Rectal smooth muscle tissue (tissue), 1 donor: ENCODE measurements around the gene PLEKHG4B.

Source experiments
- H3K27ac ChIP-seq: one replicate; pipeline ENCODE4 v1.7.0; 2013; ENCODE audit warnings: low read depth, low read length, inconsistent platforms
- H3K27me3 ChIP-seq: one replicate; pipeline ENCODE4 v1.7.0; 2013; ENCODE audit warnings: low read length; ENCODE audit not compliant: control insufficient read depth, insufficient read depth
- H3K36me3 ChIP-seq: one replicate; pipeline ENCODE4 v1.7.0; 2013; ENCODE audit warnings: low read length; ENCODE audit not compliant: control insufficient read depth, insufficient read depth
- H3K4me1 ChIP-seq: one replicate; pipeline ENCODE4 v1.7.0; 2013; ENCODE audit warnings: low read length; ENCODE audit not compliant: control insufficient read depth, insufficient read depth
- H3K4me3 ChIP-seq: one replicate; pipeline ENCODE4 v1.7.0; 2013; ENCODE audit warnings: low read length
- H3K9ac ChIP-seq: one replicate; pipeline ENCODE4 v1.7.0; 2013; ENCODE audit warnings: low read length

Gene PLEKHG4B

DNA sequence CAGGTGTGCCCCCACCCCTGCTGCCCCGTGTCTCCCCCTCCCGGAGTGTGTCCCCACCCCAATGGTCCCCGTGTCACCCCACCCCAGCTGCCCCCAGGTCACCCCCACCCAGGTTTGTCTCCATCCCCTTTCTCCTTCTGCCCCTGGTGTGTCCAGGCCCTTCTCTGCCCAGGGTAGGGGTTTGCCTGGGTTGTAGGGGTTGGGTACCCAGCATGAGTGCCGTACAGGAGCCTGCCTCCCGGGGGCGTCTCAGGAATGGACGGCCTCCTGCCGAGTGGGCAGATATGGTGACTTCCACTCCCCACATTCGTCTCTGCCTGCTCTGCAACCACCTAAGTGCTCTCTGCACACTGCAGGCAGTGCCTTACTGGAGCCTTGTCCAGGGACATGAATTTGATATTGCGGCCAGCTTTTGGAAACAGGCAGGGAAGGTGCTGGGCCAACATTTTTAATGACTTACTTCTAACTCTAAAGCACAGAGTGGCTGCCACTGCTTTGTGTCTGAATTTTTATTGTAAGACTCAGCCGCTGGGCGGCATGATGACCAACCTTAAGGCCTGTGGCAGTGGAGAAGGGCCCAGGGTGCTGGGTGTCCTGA, 106.0 kb downstream of the PLEKHG4B start:
- no peak overlapping the region for H3K4me3 ChIP-seq
- H3K27me3 ChIP-seq = no peaks in the 10 kb centered on the region
- no peak overlapping the region for H3K9ac ChIP-seq
- H3K27ac ChIP-seq = no peak overlapping the region
- no peaks in the 10 kb centered on the region for H3K4me1 ChIP-seq
- no peaks in the 10 kb centered on the region for H3K36me3 ChIP-seq

DNA sequence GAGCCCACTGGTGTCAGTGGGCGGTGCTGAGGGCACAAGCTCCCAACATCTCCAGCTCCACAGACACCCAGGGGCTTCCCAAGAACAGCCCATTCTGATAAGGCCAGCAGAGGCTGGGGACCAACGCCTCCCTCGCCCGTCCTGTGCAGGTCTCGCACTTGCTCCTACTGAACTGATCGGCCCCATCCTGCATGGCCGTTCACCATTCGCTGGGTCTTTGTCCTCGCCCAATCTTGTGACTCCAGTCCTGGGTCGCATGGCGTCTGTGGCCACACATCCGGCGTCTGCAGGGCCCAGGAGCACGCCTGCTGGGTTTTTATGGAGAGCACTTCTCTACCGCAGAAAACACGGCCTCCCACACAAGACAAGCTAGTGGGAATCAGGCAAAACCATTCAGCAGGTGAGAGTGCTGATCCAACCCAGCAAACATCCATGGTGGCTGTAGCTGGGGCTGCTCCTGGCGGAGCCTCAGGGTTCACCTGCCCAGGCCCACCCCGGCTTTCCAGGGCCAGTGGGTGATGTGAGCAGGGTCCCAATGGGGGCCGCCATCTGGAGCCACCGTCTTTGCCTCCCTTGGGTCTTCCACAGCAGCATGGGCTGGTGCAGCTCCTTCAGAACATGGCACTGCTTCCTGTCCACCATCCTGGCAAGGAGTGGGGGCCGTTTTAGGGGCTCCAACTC, 106.7 kb downstream of the PLEKHG4B start:
- no peaks in the 10 kb centered on the region for H3K27me3 ChIP-seq
- H3K36me3 ChIP-seq = no peaks in the 10 kb centered on the region
- H3K4me1 ChIP-seq = no peaks in the 10 kb centered on the region
- no peak overlapping the region for H3K4me3 ChIP-seq
- no peak overlapping the region for H3K9ac ChIP-seq
- H3K27ac ChIP-seq = no peak overlapping the region

DNA sequence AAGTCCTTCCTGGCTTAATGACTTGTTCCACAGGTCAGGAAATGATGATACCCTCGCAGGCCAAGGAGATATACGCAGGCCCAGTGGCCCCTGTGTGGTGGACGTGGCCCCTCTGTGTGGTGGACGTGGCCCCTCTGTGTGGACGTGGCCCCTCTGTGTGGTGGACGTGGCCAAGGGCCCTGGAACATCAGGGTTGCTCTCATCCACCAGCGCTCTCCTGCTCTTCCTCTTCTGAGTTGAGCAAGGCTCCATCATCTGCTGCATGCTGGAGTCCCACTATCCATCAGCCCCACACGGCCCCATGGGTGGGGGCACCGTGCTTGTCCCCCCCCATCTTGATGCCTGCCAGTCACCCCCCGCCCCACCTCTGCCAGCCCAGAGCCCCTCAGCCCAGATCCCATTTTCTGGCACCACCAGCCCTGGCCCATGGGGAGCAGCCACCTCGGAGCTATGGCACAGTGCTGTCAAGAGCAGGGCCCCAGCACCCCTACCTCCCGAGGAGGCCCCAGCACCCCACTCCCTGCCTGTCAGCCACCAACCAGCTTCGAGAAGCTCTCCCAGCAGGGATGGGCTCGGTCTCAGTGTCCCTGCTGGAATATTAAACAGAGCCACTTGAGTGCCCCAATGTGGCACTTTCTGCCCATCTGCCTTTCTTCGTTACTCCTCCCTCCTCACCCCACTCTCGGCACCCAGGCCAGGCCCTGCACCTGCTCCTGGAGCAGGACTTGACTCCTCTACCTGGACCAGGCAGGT, 107.4 kb downstream of the PLEKHG4B start:
- Histone ChIP-seq H3K27ac (no peak overlapping the region), H3K4me3 (no peak overlapping the region), H3K36me3 (peaks cover 2% of the 10 kb centered on the region), H3K9ac (no peak overlapping the region), H3K27me3 (no peaks in the 10 kb centered on the region), H3K4me1 (no peaks in the 10 kb centered on the region)

DNA sequence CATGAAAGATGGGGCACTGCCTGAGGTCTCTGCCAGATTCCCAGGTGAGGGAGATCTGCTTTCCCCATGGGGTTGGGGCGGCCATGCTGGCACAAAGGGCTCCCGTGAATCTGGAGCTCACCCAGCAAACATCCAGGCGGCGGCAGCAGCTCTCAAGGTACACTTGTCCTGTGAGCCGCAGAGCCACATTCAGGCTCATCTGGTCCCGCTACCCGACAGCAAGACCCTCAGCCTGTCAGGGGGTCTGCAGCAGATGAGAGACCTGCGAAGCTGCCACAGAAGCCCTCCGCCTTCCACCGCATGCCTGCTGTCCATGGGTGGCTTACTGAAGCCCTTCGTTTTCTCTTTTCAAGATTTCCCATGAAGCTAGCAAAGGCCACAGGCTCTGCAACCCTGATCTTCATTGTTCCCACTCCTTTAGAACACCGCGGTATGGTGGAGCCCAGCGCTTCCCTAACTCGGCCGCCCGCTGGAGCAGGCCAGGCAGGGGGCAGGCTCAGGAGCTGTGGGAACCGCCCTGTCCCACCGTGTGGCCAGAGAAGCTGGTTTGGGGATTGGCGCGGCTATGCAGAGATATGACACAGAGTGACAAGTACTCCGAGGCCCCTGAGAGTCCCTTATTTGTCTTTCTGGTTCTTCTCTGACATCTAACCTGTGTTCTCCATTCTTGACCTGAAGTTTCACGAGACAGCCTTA, 108.1 kb downstream of the PLEKHG4B start:
- no peak overlapping the region for H3K27ac ChIP-seq
- H3K4me3 ChIP-seq = no peak overlapping the region
- H3K4me1 ChIP-seq = no peaks in the 10 kb centered on the region
- no peaks in the 10 kb centered on the region for H3K27me3 ChIP-seq
- no peak overlapping the region for H3K9ac ChIP-seq
- peaks cover 3% of the 10 kb centered on the region for H3K36me3 ChIP-seq

DNA sequence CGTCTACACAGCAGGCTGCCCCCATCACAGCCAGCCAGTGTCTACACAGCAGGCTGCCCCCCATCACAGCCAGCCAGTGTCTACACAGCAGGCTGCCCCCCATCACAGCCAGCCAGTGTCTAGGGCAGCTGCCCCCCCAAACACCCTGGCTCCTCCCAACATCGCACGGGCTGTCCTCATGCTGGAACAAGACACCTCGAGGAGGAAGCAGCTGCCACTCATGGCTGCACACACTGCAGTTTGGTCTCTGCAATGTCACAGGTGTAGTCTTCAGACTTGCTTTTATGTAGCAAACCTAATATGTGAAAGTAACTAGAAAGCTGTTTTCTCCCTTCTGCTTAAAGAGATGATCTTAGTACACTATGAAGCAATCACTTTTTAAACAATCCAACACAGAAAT, 109.0 kb downstream of the PLEKHG4B start:
- Histone ChIP-seq H3K4me3 (no peak overlapping the region), H3K36me3 (peaks cover 3% of the 10 kb centered on the region), H3K27ac (no peak overlapping the region), H3K9ac (no peak overlapping the region), H3K4me1 (no peaks in the 10 kb centered on the region), H3K27me3 (no peaks in the 10 kb centered on the region)

DNA sequence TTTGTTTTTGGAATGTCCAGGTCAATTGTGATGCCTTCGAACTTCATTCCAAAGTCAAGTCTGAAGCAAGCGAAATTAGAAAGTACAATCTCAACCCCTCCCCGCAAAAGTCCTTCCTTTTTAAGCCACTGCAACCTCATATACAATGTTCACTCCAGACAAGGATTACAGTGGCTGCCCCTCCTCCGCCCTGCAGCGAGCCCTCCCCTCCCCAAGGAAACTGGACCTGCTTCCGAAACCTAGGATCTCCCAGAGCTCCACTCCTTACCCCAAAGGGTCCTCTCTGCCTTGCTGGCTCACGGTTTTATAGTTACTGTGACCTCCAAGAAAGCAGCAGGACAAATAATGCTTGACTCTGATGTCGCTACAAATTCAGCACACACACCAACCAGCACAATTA, 109.7 kb downstream of the PLEKHG4B start:
- H3K9ac ChIP-seq = no peak overlapping the region
- peaks cover 3% of the 10 kb centered on the region for H3K36me3 ChIP-seq
- no peak overlapping the region for H3K4me3 ChIP-seq
- no peaks in the 10 kb centered on the region for H3K4me1 ChIP-seq
- H3K27me3 ChIP-seq = no peaks in the 10 kb centered on the region
- H3K27ac ChIP-seq = no peak overlapping the region

DNA sequence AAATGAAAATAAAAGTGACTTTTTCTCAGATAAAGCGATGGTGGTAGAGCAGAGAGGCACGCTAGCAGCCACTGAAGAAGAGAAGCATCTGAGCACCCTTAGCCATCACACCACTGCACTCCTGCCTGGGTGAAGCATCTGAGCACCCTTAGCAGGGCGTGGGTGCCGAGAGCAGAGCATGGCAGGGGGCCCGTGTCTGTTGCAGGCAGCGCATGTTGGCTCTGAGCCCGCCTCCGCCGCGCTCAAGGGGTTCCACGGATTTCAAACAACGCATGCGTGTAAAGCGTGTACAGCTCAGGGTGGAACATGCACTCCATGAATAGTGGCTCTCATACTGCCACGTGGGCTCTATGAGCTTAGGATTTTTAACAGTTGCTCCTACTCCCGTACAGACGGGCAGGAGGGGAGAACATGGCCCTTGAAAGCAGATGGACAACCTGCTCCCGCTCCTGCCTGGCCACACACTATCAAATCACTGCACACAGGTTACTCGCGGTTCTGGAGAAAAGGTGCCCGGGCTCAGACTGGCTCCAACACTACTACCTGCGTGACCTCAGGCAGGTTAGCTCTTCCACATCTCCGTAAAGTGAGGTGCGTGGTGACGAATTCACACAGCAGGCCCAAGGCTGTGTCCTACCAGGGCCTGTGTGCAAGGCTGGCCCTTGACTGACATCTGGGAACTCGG, 111.4 kb downstream of the PLEKHG4B start:
- no peak overlapping the region for H3K27ac ChIP-seq
- H3K27me3 ChIP-seq = no peaks in the 10 kb centered on the region
- H3K4me1 ChIP-seq = no peaks in the 10 kb centered on the region
- no peak overlapping the region for H3K4me3 ChIP-seq
- H3K9ac ChIP-seq = no peak overlapping the region
- peaks cover 3% of the 10 kb centered on the region for H3K36me3 ChIP-seq

DNA sequence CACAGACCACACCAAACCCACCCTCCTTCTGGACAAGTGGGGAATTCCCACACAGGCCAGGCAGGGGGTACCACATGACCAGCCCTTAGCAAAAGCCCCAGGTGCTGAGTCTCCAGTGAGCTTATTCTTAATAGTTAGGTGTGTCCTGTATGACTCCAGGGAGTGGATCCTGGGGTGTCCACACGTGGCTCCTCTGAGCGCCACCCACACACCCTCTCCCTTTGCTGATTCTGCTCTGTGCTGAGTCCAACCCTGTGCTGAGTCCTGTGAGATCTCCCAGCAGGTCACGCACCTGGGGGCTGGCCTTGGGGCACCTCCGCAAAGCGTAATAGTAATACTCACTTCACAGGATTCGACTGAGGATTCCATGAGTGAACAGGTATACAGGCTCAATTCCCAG, 112.0 kb downstream of the PLEKHG4B start:
- Histone ChIP-seq H3K36me3 (peaks cover 3% of the 10 kb centered on the region), H3K4me1 (no peaks in the 10 kb centered on the region), H3K4me3 (no peak overlapping the region), H3K27ac (no peak overlapping the region), H3K9ac (no peak overlapping the region), H3K27me3 (no peaks in the 10 kb centered on the region)

DNA sequence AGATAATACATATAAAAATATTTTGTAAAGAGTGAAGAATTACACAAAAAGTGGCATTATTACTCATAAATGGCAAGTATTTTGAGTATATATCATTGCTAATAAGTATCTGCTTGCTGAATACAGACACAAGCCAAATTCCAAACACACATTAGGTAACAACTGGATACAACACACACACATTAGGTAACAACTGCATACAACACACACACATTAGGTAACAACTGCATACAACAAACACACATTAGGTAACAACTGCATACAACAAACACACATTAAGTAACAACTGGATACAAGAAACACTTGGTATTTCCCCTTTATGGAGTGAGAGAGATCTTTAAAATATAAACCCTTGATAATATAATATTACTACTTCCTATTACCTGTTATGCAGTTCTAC, 112.5 kb downstream of the PLEKHG4B start:
- Histone ChIP-seq H3K4me3 (no peak overlapping the region), H3K27me3 (no peaks in the 10 kb centered on the region), H3K4me1 (no peaks in the 10 kb centered on the region), H3K9ac (no peak overlapping the region), H3K36me3 (peaks cover 3% of the 10 kb centered on the region), H3K27ac (no peak overlapping the region)

DNA sequence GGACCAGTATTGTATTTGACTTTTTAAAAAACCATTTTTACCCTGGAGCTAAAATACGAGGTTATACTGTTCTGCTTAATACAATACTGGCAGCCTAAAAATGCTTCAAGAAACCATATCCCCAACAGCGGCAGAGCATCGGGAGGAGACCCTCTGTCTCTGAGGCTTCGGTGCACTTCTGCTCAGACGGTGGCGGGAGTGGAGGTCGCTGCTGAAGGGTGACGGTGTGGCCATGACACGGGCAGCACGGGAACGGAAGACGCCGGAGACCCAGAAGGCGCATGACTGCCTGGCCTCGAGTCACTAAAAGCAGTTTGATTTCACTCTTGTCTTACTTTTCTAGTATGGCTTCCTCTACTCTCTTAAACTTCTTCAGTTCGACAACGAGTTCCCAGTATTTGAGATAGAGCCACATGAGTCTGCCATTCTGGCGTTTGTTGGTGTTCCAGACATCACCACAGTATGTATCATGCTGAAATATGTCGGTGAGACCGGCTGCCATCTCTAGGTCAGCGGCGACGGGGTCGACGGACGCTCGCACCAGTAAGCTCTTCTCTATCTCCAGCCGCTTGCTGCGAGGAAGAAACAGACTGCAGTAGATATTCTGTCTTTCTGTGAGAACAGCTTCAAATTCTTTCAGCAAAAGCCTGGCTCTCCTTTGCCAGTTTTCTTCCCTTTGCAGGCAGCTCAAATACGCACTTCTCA, 113.2 kb downstream of the PLEKHG4B start:
- Histone ChIP-seq H3K27ac (no peak overlapping the region), H3K27me3 (no peaks in the 10 kb centered on the region), H3K9ac (no peak overlapping the region), H3K4me1 (peaks cover 3% of the 10 kb centered on the region), H3K4me3 (no peak overlapping the region), H3K36me3 (peaks cover 3% of the 10 kb centered on the region)

DNA sequence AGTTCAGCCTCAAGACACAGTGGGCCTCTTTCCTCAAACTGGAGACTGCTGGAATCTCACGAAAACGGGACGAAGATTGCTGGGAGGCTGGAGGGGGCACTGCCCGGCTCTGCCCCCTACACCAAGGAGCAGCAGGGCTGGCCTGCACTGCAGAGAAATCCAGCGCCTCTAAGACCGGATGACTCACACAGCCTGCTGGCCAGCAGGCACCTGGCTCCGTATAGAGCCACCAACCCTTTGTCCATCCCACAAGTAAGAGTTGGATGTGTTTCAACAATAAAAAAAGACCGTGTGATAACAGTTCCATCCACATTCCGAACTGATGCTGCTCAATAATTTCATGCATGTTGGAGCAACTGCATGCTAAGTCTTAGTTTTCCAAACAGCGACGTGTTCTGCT, 114.4 kb downstream of the PLEKHG4B start:
- H3K4me3 ChIP-seq = no peak overlapping the region
- H3K27me3 ChIP-seq = no peaks in the 10 kb centered on the region
- H3K9ac ChIP-seq = no peak overlapping the region
- H3K27ac ChIP-seq = no peak overlapping the region
- peaks cover 4% of the 10 kb centered on the region for H3K4me1 ChIP-seq
- peaks cover 3% of the 10 kb centered on the region for H3K36me3 ChIP-seq
